Mammary epithelial cell (primary cell): ENCODE results near the gene GSG1L.

Experiments used
- CTCF ChIP-seq, 2 donors: IDR thresholded peaks in 1 of 2; conservative IDR thresholded peaks in 1 of 2; 2 replicates each; pipeline ENCODE4 v1.5.1; 2011 to 2012; ENCODE audit warnings: inconsistent platforms in 2 of 2, low read length in 2 of 2, mild to moderate bottlenecking in 2 of 2, control low read depth in 1 of 2, low read depth in 1 of 2; ENCODE audit not compliant: insufficient read depth in 1 of 2; ENCODE audit errors: extremely low read depth in 1 of 2
- EZH2 ChIP-seq: IDR thresholded peaks from 2 replicates; pipeline ENCODE4 v1.6.1; 2012; ENCODE audit warnings: low read length, inconsistent platforms, borderline replicate concordance

- TF ChIP-seq CTCF (conservative IDR thresholded peaks at IDR 0.05 in 1 of 2, IDR thresholded peaks at IDR 0.05 in 1 of 2; ENCODE audit: extremely low read depth in 1 of 2, insufficient read depth in 1 of 2, low read depth in 1 of 2, low read length in 2 of 2) (no peak), EZH2 (no peak)
Measured at GRCh38 chr16:27767081-27767480, 296.4 kb downstream of the GSG1L start.
